ENCODE results near the gene ARID4B. TPM values are rescaled to one million over a fixed set of nuclear protein-coding genes. Genes with fewer than 3 reads are reported as not detected.

ARID4B gene
- total and polyA plus RNA-seq, 7 donors = 8.1 to 41.7 (median 30.1) TPM

GRCh38 chr1:235169986-235170385, 158.0 kb downstream of the ARID4B start:
- Histone ChIP-seq H3K27me3 (no peaks in the 10 kb centered on the region), H3K9me3 (no peaks in the 10 kb centered on the region), H3K4me1 (no peaks in the 10 kb centered on the region), H3K4me3 (no peak overlapping the region), H3K27ac (no peak overlapping the region), H3K36me3 (peaks cover 15 to 75% (median 18%) of the 10 kb centered on the region in 4 donors)
- DNase-seq = no peak
- TF ChIP-seq POLR2AphosphoS5 (IDR thresholded peaks at IDR 0.05) (no peak), EP300 (IDR thresholded peaks at IDR 0.05) (no peak), POLR2A (IDR thresholded peaks at IDR 0.05) (no peak)
- TF ChIP-seq, protein P1, sequence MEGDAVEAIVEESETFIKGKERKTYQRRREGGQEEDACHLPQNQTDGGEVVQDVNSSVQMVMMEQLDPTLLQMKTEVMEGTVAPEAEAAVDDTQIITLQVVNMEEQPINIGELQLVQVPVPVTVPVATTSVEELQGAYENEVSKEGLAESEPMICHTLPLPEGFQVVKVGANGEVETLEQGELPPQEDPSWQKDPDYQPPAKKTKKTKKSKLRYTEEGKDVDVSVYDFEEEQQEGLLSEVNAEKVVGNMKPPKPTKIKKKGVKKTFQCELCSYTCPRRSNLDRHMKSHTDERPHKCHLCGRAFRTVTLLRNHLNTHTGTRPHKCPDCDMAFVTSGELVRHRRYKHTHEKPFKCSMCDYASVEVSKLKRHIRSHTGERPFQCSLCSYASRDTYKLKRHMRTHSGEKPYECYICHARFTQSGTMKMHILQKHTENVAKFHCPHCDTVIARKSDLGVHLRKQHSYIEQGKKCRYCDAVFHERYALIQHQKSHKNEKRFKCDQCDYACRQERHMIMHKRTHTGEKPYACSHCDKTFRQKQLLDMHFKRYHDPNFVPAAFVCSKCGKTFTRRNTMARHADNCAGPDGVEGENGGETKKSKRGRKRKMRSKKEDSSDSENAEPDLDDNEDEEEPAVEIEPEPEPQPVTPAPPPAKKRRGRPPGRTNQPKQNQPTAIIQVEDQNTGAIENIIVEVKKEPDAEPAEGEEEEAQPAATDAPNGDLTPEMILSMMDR (IDR thresholded peaks at IDR 0.05) = no peak
- intact Hi-C loops (cut with DNase I) = no loop called here

GRCh38 chr1:235168375-235168774, 159.6 kb downstream of the ARID4B start:
- Histone ChIP-seq H3K4me3 (no peak overlapping the region), H3K4me1 (no peaks in the 10 kb centered on the region), H3K36me3 (peaks cover 4 to 62% (median 10%) of the 10 kb centered on the region in 4 donors), H3K27me3 (no peaks in the 10 kb centered on the region), H3K9me3 (no peaks in the 10 kb centered on the region), H3K27ac (no peak overlapping the region)
- TF ChIP-seq EP300 (IDR thresholded peaks at IDR 0.05) = no peak
- TF ChIP-seq, protein P1 (IDR thresholded peaks at IDR 0.05) = no peak
- TF ChIP-seq POLR2AphosphoS5 (IDR thresholded peaks at IDR 0.05) = no peak
- no peak for TF ChIP-seq POLR2A (IDR thresholded peaks at IDR 0.05)
- 94 to 97% methylated on average over 3 of the region's 3 CpGs for WGBS, 2 donors
- intact Hi-C loops (cut with DNase I) = no loop called here
- no peak for DNase-seq

- 65 to 68% methylated on average over 21 of the region's 21 CpGs for WGBS, 2 donors
Measured at GRCh38 chr1:235161685-235162327, 166.2 kb downstream of the ARID4B start.

DNA sequence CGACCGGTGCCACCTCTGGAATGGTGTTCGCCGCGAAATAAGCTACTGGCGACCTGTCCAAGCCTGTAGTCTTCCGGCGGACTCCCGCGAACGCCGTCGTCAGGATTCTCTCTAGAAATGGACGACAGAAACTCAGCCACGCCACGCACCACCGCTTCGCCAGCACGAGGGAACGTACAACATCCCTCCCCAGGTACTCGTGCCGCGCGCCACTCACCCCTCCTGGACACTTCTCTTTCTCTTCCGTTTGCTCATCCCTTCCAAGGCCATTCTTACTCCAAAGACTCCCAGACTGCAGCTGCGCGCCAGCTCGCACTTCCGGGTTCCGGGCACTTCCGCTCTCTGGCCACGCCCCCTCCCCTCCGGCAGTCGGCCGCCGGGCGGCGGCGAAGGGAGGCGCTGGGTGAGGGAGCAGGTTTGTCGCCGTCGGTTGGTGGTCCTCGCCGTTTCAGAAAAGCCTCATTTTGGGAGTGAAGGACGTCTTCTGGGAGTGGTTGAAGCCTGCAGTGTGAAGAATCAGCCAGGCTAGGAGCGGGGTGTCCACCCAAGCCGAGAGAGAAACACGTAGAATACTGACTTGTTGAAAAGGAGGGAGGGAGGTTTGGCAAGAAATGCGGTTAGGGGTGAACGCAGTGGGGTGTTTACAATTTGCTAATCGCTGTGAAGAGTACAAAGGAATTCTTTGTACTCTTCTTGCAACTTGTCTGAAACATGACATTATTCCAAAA, 166.9 kb downstream of the ARID4B start, which contains the start of gene RBM34:
RBM34 (minus strand) TSS at position 294 of the 728 bp plus-strand sequence; CDS start at position 270, 24 bp downstream.
- Histone ChIP-seq H3K27me3 (no peaks in the 10 kb centered on the region), H3K36me3 (peaks cover 0 to 28% (median 5%) of the 10 kb centered on the region in 4 donors), H3K4me1 (peaks cover 0 to 31% (median 20%) of the 10 kb centered on the region in 4 donors), H3K4me3 (peak within 1 kb of the TSS; percentile 64 to 82 (median 76)), H3K27ac (peak within 1 kb of the TSS; percentile 89 to 91 (median 90)), H3K9me3 (no peaks in the 10 kb centered on the region)
- peak; percentile 98 to 99 for TF ChIP-seq POLR2A (IDR thresholded peaks at IDR 0.05)
- TF ChIP-seq POLR2AphosphoS5 (IDR thresholded peaks at IDR 0.05) = peak; percentile 98 to 99 (median 98)
- no peak for TF ChIP-seq EP300 (IDR thresholded peaks at IDR 0.05)
- TF ChIP-seq, protein P1 (IDR thresholded peaks at IDR 0.05) = peak in 2 of 4 experiments; percentile 26 to 30
- intact Hi-C loops (cut with DNase I) = loop anchor here (2.0 kb wide), 2 partner anchors 32 to 168 kb away; partner anchors contain the start of genes ARID4B, GGPS1 and TOMM20
- WGBS, 2 donors = 0% methylated on average over 52 of the region's 52 CpGs
- DNase-seq = peak; percentile 95

More at GRCh38 chr1:235161685-235162327, 166.2 kb downstream of the ARID4B start:
- no peak for DNase-seq
- Histone ChIP-seq H3K36me3 (peaks cover 0 to 22% (median 1%) of the 10 kb centered on the region in 4 donors), H3K27me3 (no peaks in the 10 kb centered on the region), H3K9me3 (no peaks in the 10 kb centered on the region), H3K27ac (peak overlapping the region; percentile 89 to 91 (median 90)), H3K4me1 (peaks cover 0 to 31% (median 20%) of the 10 kb centered on the region in 4 donors), H3K4me3 (peak overlapping the region; percentile 64 to 82 (median 76))
- TF ChIP-seq POLR2A (IDR thresholded peaks at IDR 0.05) = no peak
- TF ChIP-seq, protein P1 (IDR thresholded peaks at IDR 0.05) = no peak
- no peak for TF ChIP-seq POLR2AphosphoS5 (IDR thresholded peaks at IDR 0.05)
- no peak for TF ChIP-seq EP300 (IDR thresholded peaks at IDR 0.05)
- intact Hi-C loops (cut with DNase I) = loop anchor here (2.0 kb wide), 2 partner anchors 33 to 167 kb away; partner anchors contain the start of genes ARID4B, GGPS1 and TOMM20

All from sigmoid colon (tissue), 7 donors.